Keratinocyte (primary cell): Measurements from ENCODE around the gene NUP35. TPM values are rescaled to one million over a fixed set of nuclear protein-coding genes. Genes with fewer than 3 reads are reported as not detected.

Experiments used
- DNase-seq: peaks from one replicate; pipeline ENCODE4 v3.0.0-alpha.2; 2011; ENCODE audit warnings: low read depth, missing footprints, low spot score
- FAIRE-seq: peaks from 2 replicates; lab custom pipeline; 2011; peaks lifted over from hg19 to GRCh38; lab: Jason Lieb, UNC
- H2AFZ ChIP-seq: 2 replicates; pipeline ENCODE4 v1.6.0; 2012; ENCODE audit warnings: low read length, control low read depth, inconsistent platforms; ENCODE audit not compliant: control insufficient read depth
- H3K27ac ChIP-seq: 2 replicates; pipeline ENCODE4 v1.5.1; 2011; ENCODE audit warnings: low read length; ENCODE audit not compliant: control insufficient read depth, insufficient read depth
- H3K27me3 ChIP-seq: 3 replicates; pipeline ENCODE4 v1.6.0; 2011; ENCODE audit warnings: low read length; ENCODE audit not compliant: control insufficient read depth, insufficient read depth; ENCODE audit errors: extremely low read depth
- H3K36me3 ChIP-seq, 2 experiments: 2 replicates in 1 of 2; 3 replicates in 1 of 2; pipeline ENCODE4 v1.5.1; 2011; ENCODE audit warnings: low read length in 2 of 2, mild to moderate bottlenecking in 1 of 2; ENCODE audit not compliant: control insufficient read depth in 2 of 2, insufficient read depth in 2 of 2; ENCODE audit errors: extremely low read depth in 1 of 2
- H3K4me1 ChIP-seq: 3 replicates; pipeline ENCODE4 v1.5.1; 2011; ENCODE audit warnings: low read length; ENCODE audit not compliant: control insufficient read depth, insufficient read depth; ENCODE audit errors: extremely low read depth
- H3K4me2 ChIP-seq: 3 replicates; pipeline ENCODE4 v1.6.0; 2011; ENCODE audit warnings: low read depth, low read length; ENCODE audit not compliant: control insufficient read depth, insufficient read depth; ENCODE audit errors: extremely low read depth
- H3K4me3 ChIP-seq, 3 experiments: fragments of 200-600 bp in 1 of 3; sonication (generic) in 1 of 3; 2 replicates in 2 of 3; 3 replicates in 1 of 3; pipeline ENCODE4 v1.5.1; 2011 to 2016; ENCODE audit warnings: low read length in 3 of 3, mild to moderate bottlenecking in 3 of 3, control low read depth in 2 of 3, inconsistent platforms in 1 of 3, low read depth in 1 of 3, mixed read lengths in 1 of 3, mixed run types in 1 of 3, moderate library complexity in 1 of 3; ENCODE audit not compliant: control insufficient read depth in 2 of 3, insufficient read depth in 2 of 3; ENCODE audit errors: extremely low read depth in 1 of 3
- H3K79me2 ChIP-seq: 2 replicates; pipeline ENCODE4 v1.6.0; 2012; ENCODE audit warnings: low read length; ENCODE audit not compliant: control insufficient read depth, insufficient read depth
- H3K9ac ChIP-seq: 3 replicates; pipeline ENCODE4 v1.6.0; 2011; ENCODE audit warnings: low read length; ENCODE audit not compliant: control insufficient read depth, insufficient read depth; ENCODE audit errors: extremely low read depth
- H3K9me1 ChIP-seq: 3 replicates; pipeline ENCODE4 v1.6.0; 2011; ENCODE audit warnings: low read length; ENCODE audit not compliant: control insufficient read depth, insufficient read depth; ENCODE audit errors: extremely low read depth
- H3K9me3 ChIP-seq: 2 replicates; pipeline ENCODE4 v1.5.1; 2012; ENCODE audit warnings: low read depth, low read length; ENCODE audit not compliant: control insufficient read depth
- H4K20me1 ChIP-seq: 3 replicates; pipeline ENCODE4 v1.6.0; 2011; ENCODE audit warnings: low read length; ENCODE audit not compliant: control insufficient read depth, insufficient read depth; ENCODE audit errors: extremely low read depth
- EZH2 ChIP-seq: IDR thresholded peaks from one replicate; pipeline ENCODE4 v1.6.1; 2012; ENCODE audit warnings: inconsistent platforms, mild to moderate bottlenecking, low read length, moderate library complexity
- dilution Hi-C: fragments of 300-500 bp; cut with MboI; formaldehyde crosslinking; loops from one replicate; pipeline ENCODE4 v1.7.0; 2020; ENCODE audit warnings: low sequenced_read_pairs; ENCODE audit not compliant: extremely low pct_ligation_motif_present
- polyA minus RNA-seq, 3 experiments: library from RNA; depleted of rRNA, polyadenylated mRNA; stranded (reverse); fragments of >200 nt; gene quantifications; 1 replicate in 1 of 3; 2 replicates in 1 of 3; 3 replicates in 1 of 3; pipeline ENCODE4 v1.2.3, GENCODE V29; 2011
- polyA plus RNA-seq, 5 experiments: library from polyadenylated mRNA; depleted of rRNA in 3 of 5; stranded (reverse) in 3 of 5; stranded (forward) in 1 of 5; unstranded in 1 of 5; fragments of >200 nt; gene quantifications; 1 replicate in 1 of 5; 2 replicates in 3 of 5; 3 replicates in 1 of 5; pipeline versions ENCODE4 v1.2.1 to v1.2.3, GENCODE V29; 2011 to 2012; ENCODE audit warnings: missing spikeins in 2 of 5, low read depth in 1 of 5, low replicate concordance in 1 of 5
- TF ChIP-seq, protein P1 (sequence below), 3 experiments: IDR thresholded peaks in 1 of 3; conservative IDR thresholded peaks in 1 of 3; optimal IDR thresholded peaks in 1 of 3; 2 replicates in 2 of 3; 3 replicates in 1 of 3; pipeline versions ENCODE3 to v1.5.1; 2011; ENCODE audit warnings: low read length in 3 of 3, mild to moderate bottlenecking in 3 of 3, moderate library complexity in 2 of 3, control low read depth in 1 of 3, inconsistent platforms in 1 of 3; ENCODE audit not compliant: insufficient read depth in 2 of 3; ENCODE audit errors: extremely low read depth in 1 of 3

Gene NUP35, protein sequence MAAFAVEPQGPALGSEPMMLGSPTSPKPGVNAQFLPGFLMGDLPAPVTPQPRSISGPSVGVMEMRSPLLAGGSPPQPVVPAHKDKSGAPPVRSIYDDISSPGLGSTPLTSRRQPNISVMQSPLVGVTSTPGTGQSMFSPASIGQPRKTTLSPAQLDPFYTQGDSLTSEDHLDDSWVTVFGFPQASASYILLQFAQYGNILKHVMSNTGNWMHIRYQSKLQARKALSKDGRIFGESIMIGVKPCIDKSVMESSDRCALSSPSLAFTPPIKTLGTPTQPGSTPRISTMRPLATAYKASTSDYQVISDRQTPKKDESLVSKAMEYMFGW
- polyA plus RNA-seq, result 13.9 to 22.6 TPM (median 15.4 TPM) in 3 replicates
- 4.4 TPM for polyA plus RNA-seq (2011; ENCODE audit: low read depth)
- 8.5 and 23.3 TPM in 2 replicates for polyA plus RNA-seq (2011; cell fraction: cytosol; rRNA removed)
- polyA plus RNA-seq (2011; cell fraction: nucleus; rRNA removed), result 13.3 and 15.2 TPM in 2 replicates
- 9.1 and 15.7 TPM in 2 replicates for polyA plus RNA-seq (2012; ENCODE audit: low replicate concordance)
- polyA minus RNA-seq, result 11.7 to 19.7 TPM (median 17.3 TPM) in 3 replicates
- polyA minus RNA-seq (2011; cell fraction: cytosol; rRNA and poly(A)+ RNA removed), result 8.8 TPM
- 13.6 and 23.8 TPM in 2 replicates for polyA minus RNA-seq (2011; cell fraction: nucleus; rRNA and poly(A)+ RNA removed)

DNA sequence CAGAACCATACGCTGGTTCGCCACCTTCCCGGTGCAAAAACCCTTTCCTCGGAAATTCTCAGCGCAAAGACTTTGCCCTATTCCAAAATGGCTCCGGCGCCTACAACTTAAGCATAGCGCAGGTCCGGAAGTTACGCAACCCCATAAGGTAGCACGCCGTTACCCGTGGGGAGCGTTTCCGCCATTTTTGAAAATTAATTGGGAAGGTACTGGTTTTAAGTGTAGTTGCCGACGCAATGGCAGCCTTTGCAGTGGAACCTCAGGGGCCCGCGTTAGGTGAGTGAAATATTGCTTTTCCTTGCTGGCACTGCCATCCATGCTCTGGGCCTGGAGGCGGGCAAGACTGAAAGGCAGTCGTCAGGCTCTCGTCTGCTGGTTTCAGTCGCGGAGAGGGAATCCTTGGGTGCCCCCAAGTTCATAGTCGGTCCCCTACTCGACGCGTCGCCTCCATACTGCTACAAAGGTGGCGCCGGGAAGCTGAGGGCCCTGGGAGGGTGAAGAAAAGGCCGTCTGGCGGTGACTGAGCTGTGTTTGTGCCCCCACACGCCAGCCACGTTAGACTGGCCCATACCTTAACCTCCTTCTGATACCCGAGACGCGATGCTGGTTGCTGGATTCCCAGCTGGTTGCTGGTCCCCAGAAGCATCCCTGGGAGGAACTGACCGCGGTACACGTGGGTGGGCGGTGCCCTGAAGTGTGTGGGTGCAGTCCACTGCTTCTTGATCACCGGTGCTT is at the start of gene NUP35:
Gene NUP35, plus strand, starts transcription at position 222 of the 735 bp plus-strand sequence. Its CDS starts 15 bp downstream, at position 237.
- dilution Hi-C loops, result no loop called here
- H3K27me3 ChIP-seq, result no peaks in the 10 kb centered on the region
- H3K79me2 ChIP-seq, result peaks cover 45% of the 10 kb centered on the region
- H3K4me2 ChIP-seq, result peak within 1 kb of the TSS; percentile 86
- peaks cover 10% of the 10 kb centered on the region for H3K4me1 ChIP-seq
- no peaks in the 10 kb centered on the region for H4K20me1 ChIP-seq
- TF ChIP-seq EZH2, result no peak
- TF ChIP-seq, protein P1, sequence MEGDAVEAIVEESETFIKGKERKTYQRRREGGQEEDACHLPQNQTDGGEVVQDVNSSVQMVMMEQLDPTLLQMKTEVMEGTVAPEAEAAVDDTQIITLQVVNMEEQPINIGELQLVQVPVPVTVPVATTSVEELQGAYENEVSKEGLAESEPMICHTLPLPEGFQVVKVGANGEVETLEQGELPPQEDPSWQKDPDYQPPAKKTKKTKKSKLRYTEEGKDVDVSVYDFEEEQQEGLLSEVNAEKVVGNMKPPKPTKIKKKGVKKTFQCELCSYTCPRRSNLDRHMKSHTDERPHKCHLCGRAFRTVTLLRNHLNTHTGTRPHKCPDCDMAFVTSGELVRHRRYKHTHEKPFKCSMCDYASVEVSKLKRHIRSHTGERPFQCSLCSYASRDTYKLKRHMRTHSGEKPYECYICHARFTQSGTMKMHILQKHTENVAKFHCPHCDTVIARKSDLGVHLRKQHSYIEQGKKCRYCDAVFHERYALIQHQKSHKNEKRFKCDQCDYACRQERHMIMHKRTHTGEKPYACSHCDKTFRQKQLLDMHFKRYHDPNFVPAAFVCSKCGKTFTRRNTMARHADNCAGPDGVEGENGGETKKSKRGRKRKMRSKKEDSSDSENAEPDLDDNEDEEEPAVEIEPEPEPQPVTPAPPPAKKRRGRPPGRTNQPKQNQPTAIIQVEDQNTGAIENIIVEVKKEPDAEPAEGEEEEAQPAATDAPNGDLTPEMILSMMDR (optimal IDR thresholded peaks at IDR 0.05 in 1 of 3, IDR thresholded peaks at IDR 0.05 in 1 of 3, conservative IDR thresholded peaks at IDR 0.05 in 1 of 3; ENCODE audit: extremely low read depth in 1 of 3, insufficient read depth in 2 of 3, low read length in 3 of 3), result no peak
- peak within 1 kb of the TSS; percentile 94 for H3K9ac ChIP-seq
- H3K9me3 ChIP-seq, result no peaks in the 10 kb centered on the region
- no peaks in the 10 kb centered on the region for H3K9me1 ChIP-seq
- peaks cover 0 to under 1% of the 10 kb centered on the region in 2 experiments for H3K36me3 ChIP-seq
- peak; percentile 87 for FAIRE-seq
- peak; percentile 41 for DNase-seq
- peak within 1 kb of the TSS; percentile 97 for H2AFZ ChIP-seq
- H3K27ac ChIP-seq, result peak within 1 kb of the TSS; percentile 91
- peak within 1 kb of the TSS; percentile 60 to 95 (median 89) for H3K4me3 ChIP-seq

DNA sequence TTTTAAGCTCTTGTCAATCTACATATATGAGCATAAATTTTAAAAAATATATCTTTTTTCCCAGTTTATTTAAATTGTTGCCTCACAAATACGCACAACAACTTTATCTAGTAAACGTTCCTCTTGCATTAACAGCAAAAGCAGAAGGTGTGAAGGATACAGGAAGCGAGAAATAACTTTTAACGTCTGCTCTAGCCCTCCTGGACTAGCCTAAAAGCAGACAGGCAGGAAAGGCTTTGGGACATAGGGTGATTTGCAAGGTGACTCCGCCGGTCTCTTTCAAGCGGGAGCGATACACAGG is 46.1 kb upstream of the NUP35 start:
- H4K20me1 ChIP-seq, result no peaks in the 10 kb centered on the region
- peak overlapping the region; percentile 99 for H2AFZ ChIP-seq
- H3K4me1 ChIP-seq, result peaks cover 3% of the 10 kb centered on the region
- no peak for TF ChIP-seq EZH2
- TF ChIP-seq, protein P1 (optimal IDR thresholded peaks at IDR 0.05 in 1 of 3, IDR thresholded peaks at IDR 0.05 in 1 of 3, conservative IDR thresholded peaks at IDR 0.05 in 1 of 3; ENCODE audit: extremely low read depth in 1 of 3, insufficient read depth in 2 of 3, low read length in 3 of 3), result no peak
- dilution Hi-C loops, result no loop called here
- no peaks in the 10 kb centered on the region for H3K36me3 ChIP-seq
- peak overlapping the region; percentile 63 for H3K27ac ChIP-seq
- DNase-seq, result no peak
- H3K79me2 ChIP-seq, result no peaks in the 10 kb centered on the region
- no peaks in the 10 kb centered on the region for H3K27me3 ChIP-seq
- H3K9me1 ChIP-seq, result no peaks in the 10 kb centered on the region
- no peak for FAIRE-seq
- H3K4me2 ChIP-seq, result peak overlapping the region; percentile 86
- H3K9me3 ChIP-seq, result no peaks in the 10 kb centered on the region
- peak overlapping the region; percentile 69 for H3K9ac ChIP-seq
- peak overlapping the region; percentile 49 to 88 (median 76) for H3K4me3 ChIP-seq
